Astrocyte of the spinal cord (primary cell): ENCODE measurements around the gene SLC22A4.

Source experiments
- DNase-seq: peaks from one replicate; pipeline ENCODE4 v3.0.0; 2011; ENCODE audit warnings: low read depth, low spot score
- H3K4me3 ChIP-seq: 2 replicates; pipeline ENCODE4 v1.5.1; 2011; ENCODE audit warnings: low read depth, mild to moderate bottlenecking, low read length, moderate library complexity
- in situ Hi-C: cut with HindIII; loops from 2 replicates; pipeline ENCODE4 v1.10.0; 2017; ENCODE audit warnings: low sequenced_read_pairs
- TF ChIP-seq, protein P1 (sequence below): IDR thresholded peaks from 2 replicates; pipeline ENCODE4 v1.5.1; 2012; ENCODE audit warnings: low read depth, mild to moderate bottlenecking, low read length, inconsistent platforms

Gene SLC22A4

DNA sequence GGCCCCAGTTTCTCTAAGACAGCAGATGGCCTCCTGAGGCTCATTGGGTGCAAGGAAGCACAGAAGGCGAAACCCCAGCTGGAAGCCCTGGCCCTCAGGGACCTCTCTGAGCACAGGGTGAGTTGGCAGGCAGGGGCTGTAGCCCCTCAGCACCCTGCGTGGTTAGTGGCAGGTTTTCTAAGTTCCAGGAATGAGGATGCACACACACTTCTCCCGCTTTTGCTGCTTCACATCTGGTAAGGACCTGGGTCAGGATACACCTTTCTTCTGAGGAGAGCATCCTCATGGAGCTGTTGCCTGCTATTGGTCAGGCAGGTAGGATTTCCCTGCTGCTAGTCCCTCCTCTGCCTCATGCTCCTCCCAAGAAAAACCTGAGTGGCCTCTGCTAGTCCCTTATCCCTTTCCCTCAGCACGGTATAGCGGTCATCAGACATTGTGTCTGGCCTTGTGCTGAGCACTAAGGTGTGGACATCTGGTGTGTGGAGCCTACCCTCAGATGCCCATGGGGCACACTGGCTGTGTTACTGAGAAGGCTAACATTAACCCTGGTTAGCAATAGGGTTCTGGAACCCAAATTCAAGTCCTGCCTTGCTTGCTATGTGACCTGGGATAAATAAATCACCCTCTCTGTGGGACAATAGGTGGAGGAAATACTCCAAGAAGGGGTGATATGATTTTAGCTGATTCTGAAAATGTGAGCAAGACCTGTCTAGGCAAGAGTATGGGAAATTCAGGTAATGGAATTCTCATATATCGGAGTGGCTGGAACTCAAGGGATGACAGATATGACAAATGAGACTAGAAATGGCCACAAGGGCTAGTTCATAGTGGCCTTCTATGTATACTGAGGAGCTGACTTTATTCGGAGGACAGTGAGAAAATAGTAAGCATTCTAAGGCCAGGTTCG is 1.6 kb downstream of the SLC22A4 start:
- in situ Hi-C loops, result no loop called here
- DNase-seq, result no peak
- TF ChIP-seq, protein P1, sequence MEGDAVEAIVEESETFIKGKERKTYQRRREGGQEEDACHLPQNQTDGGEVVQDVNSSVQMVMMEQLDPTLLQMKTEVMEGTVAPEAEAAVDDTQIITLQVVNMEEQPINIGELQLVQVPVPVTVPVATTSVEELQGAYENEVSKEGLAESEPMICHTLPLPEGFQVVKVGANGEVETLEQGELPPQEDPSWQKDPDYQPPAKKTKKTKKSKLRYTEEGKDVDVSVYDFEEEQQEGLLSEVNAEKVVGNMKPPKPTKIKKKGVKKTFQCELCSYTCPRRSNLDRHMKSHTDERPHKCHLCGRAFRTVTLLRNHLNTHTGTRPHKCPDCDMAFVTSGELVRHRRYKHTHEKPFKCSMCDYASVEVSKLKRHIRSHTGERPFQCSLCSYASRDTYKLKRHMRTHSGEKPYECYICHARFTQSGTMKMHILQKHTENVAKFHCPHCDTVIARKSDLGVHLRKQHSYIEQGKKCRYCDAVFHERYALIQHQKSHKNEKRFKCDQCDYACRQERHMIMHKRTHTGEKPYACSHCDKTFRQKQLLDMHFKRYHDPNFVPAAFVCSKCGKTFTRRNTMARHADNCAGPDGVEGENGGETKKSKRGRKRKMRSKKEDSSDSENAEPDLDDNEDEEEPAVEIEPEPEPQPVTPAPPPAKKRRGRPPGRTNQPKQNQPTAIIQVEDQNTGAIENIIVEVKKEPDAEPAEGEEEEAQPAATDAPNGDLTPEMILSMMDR, result no peak
- H3K4me3 ChIP-seq, result peak overlapping the region; percentile 69

DNA sequence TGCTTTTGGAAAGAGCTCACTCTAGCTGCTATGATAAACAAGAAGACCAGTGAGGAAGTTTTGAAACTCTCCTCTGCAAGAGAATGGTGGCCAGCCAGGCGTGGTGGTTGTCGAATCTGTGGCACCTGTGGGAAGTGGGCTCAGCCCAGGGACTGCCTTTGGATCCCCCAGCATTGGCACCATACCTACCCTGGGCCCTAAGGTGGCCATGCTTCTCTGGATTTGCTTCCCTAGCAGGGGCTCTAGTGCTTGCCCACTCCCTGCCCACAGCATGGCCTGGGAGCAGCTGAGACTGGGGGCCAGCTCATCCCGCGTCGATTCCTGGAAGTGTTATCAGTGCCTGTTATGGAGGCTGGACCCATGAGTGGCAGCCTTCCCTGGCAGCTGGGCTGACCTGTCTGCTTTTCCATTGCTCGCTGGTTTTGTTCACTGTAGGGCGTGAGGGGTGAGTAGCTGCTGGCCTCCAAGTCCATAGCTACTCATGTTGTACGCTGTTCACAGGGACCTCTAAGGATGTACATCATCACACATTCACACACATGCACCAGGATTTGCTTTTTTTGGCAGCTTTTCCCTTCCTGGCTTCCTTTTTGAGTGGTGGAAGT is 2.3 kb downstream of the SLC22A4 start:
- TF ChIP-seq, protein P1, result no peak
- no peak overlapping the region for H3K4me3 ChIP-seq
- in situ Hi-C loops, result no loop called here
- peak; percentile 62 for DNase-seq

DNA sequence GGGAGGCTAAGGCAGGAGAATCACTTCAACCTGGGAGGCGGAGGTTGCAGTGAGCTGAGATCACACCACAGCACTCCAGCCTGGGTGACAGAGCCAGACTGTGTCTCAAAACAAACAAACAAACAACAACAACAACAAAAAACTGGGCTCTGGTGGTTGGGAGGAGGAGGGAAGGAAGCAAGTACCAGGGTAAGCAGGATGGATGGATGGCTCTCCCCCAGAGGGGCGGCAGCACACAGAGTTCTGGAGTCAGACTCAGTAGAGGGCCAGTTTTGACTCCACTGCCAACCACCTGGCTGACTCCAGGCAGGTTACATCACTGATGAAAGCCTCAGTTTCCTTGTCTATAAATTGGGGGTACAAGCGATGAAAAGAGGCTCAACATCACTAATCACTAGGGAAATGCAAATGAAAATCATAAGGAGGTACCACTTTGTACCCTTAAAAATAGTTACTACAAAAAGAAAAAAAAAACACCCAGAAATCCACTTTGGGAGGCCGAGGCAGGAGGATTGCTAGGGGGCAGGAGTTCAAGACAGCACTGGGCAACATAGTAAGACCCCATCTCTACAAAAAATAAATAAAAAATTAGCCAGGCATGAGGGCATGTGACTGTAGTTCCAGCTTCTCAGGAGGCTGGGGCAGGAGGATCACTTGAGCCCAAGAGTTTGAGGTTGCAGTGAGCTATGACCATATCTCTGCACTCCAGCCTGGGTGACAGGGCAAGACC is 3.2 kb downstream of the SLC22A4 start:
- H3K4me3 ChIP-seq, result no peak overlapping the region
- DNase-seq, result no peak
- in situ Hi-C loops, result no loop called here
- TF ChIP-seq, protein P1, result no peak

DNA sequence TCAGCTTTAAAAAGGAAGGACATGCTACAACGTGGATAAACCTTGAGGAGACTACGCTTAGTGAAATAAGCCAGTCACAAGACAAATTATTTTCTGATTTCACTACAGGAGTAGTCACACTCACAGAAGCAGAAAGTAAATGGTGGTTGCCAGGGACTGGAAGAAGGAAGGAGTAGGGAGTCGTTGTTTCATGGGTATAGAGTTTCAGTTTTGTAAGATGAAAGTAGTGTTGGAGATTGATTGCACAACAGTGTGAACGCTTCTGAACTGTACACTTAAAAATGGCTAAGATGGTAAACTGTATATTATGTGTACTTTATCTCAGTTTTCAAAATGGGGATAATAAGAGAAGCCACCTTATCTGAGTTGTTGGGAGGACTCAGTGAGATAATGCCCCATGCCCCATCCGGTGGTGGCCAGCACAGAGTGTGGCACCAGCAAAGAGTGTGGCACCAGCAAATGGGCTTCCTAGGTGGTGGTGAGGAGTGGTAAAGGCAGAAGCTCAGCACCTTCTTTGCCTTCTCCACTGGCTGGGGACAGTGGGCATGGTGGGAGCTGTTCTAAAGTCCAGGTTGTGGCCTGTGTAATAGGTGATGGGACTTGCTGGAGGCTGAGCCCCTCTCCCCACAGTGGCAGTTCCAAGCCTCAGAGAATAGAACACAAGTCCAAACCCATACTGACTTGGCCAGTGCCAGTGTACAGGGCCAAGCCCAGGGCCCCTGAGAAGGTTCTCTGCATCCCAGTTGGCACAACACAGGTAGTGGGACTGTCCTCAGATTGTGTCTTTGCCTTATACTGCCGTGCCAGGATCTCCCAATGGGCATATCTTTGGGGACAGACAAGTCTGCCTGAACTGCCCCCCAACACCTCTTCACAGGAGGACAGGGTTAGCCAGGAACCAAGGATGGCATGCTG is 4.4 kb downstream of the SLC22A4 start:
- no peak for DNase-seq
- in situ Hi-C loops, result no loop called here
- TF ChIP-seq, protein P1, result no peak
- no peak overlapping the region for H3K4me3 ChIP-seq

DNA sequence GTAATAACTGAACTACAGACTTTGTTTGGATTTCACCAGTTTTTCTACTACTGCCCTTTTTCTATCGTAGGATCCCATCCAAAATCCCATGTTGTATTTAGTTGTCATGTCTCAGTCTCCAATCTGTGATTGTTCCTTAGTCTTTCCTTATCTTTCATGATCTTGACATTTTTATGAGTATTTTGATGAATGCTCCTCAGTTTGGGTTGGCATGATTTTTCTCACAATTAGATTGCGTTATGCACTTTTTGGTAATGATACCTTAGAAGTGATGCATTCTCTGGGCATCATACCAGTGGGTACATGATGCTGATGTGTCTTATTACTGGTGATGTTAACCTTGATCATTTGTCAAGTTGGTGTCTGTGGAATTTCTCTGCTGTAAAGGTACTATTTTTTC is 5.7 kb downstream of the SLC22A4 start:
- TF ChIP-seq, protein P1, result no peak
- no peak overlapping the region for H3K4me3 ChIP-seq
- DNase-seq, result no peak
- in situ Hi-C loops, result no loop called here
